ENCODE results near the gene LYL1.

Gene LYL1

DNA sequence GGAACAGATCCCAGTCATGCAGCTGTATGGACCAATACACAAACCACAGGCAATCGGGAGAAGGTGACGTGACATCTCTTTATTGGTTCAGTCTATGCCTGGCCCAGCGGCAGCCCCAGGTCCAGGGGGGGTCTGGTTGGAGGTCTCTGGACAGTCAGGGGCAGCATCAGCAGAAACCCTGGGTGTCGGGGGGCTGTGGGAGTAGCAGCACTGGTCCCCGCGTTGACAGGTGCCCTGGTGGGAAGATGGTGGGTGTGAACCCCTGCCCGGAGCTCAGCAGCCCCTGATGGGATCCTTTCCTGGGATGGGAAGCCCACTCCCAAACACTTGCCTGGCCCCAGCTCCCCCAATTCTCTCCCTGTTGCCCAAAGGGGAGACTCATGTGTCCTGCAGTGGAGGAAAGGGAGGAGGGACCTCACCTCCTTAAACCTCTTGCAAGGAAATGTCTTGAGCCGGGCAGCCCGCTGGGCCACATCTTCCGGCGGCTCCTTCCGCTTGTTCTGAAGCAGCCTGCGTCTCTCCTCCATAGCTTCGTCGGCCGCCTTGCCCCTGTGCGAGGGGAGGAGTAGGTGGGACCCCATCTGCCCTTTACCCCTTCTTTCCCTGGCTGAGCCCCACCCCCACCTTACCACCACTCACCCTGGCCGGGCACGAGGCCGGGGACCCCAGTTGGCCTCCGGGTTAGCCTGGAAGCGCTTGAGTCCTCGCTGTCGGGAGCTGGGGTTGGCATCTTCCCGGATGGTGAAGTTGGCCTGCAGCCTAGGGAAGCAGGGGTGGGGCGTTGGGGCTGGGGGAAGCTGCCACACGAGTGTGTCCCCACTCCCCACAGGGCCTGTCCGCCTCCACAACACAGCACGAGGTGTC, 2.4 kb upstream of the LYL1 start:
- Histone ChIP-seq H3K27me3 (ENCODE audit: insufficient read depth, poor library complexity, severe bottlenecking) (no peaks in the 10 kb centered on the region), H3K4me3 (replicated peaks; ENCODE audit: insufficient read depth, low read length) (peak overlapping the region; percentile 48), H3K27ac (replicated peaks) (peak overlapping the region; percentile 99)
- TF ChIP-seq REST (IDR thresholded peaks at IDR 0.05; ENCODE audit: insufficient replicate concordance, low read depth) (no peak), CTCF (IDR thresholded peaks at IDR 0.05; ENCODE audit: insufficient read depth, low read length) (no peak), SPI1 (IDR thresholded peaks at IDR 0.05; ENCODE audit: borderline replicate concordance, low read depth) (no peak), POLR2AphosphoS5 (IDR thresholded peaks at IDR 0.05; ENCODE audit: low read depth) (peak; percentile 62; the same call in 1 of the 2 replicates), GABPA (IDR thresholded peaks at IDR 0.05; ENCODE audit: low read depth) (peak; percentile 83)
- DNase-seq (ENCODE audit: low read depth in 1 of 2, low spot score in 1 of 2), result peak in 1 of 2 experiments; percentile 73

- TF ChIP-seq POLR2AphosphoS5 (IDR thresholded peaks at IDR 0.05; ENCODE audit: low read depth) (peak; percentile 100), REST (IDR thresholded peaks at IDR 0.05; ENCODE audit: insufficient replicate concordance, low read depth) (peak; percentile 66), GABPA (IDR thresholded peaks at IDR 0.05; ENCODE audit: low read depth) (peak; percentile 74), SPI1 (IDR thresholded peaks at IDR 0.05; ENCODE audit: borderline replicate concordance, low read depth) (no peak), CTCF (IDR thresholded peaks at IDR 0.05; ENCODE audit: insufficient read depth, low read length) (peak; percentile 85)
- peak; percentile 95 to 97 for DNase-seq (ENCODE audit: low read depth in 1 of 2, low spot score in 1 of 2)
- H3K4me3 ChIP-seq (replicated peaks; ENCODE audit: insufficient read depth, low read length), result peak overlapping the region; percentile 48
- peak overlapping the region; percentile 99 for H3K27ac ChIP-seq (replicated peaks)
- no peaks in the 10 kb centered on the region for H3K27me3 ChIP-seq (ENCODE audit: insufficient read depth, poor library complexity, severe bottlenecking)
Observed at GRCh38 chr19:13104360-13104847, 1.7 kb upstream of the LYL1 start.

GRCh38 chr19:13103581-13104359, 1.1 kb upstream of the LYL1 start:
- no peaks in the 10 kb centered on the region for H3K27me3 ChIP-seq (ENCODE audit: insufficient read depth, poor library complexity, severe bottlenecking)
- DNase-seq (ENCODE audit: low read depth in 1 of 2, low spot score in 1 of 2), result peak in 1 of 2 experiments; percentile 77
- H3K4me3 ChIP-seq (replicated peaks; ENCODE audit: insufficient read depth, low read length), result peak overlapping the region; percentile 48
- TF ChIP-seq POLR2AphosphoS5 (IDR thresholded peaks at IDR 0.05; ENCODE audit: low read depth), result no peak
- no peak for TF ChIP-seq CTCF (IDR thresholded peaks at IDR 0.05; ENCODE audit: insufficient read depth, low read length)
- TF ChIP-seq SPI1 (IDR thresholded peaks at IDR 0.05; ENCODE audit: borderline replicate concordance, low read depth), result no peak
- no peak for TF ChIP-seq GABPA (IDR thresholded peaks at IDR 0.05; ENCODE audit: low read depth)
- TF ChIP-seq REST (IDR thresholded peaks at IDR 0.05; ENCODE audit: insufficient replicate concordance, low read depth), result no peak
- peak overlapping the region; percentile 99 for H3K27ac ChIP-seq (replicated peaks)

Measured in HL-60 (cell line).